Right atrium auricular region (tissue), 2 donors: ENCODE results near the gene NTSR1. TPM values are rescaled to one million over a fixed set of nuclear protein-coding genes. Genes with fewer than 3 reads are reported as not detected.

ENCODE experiments used
- DNase-seq: peaks from one replicate; pipeline ENCODE4 v3.0.0-alpha.2; 2019; ENCODE audit warnings: low spot score
- H3K27ac ChIP-seq, 2 donors: fragments of 200-600 bp; sonication (generic); 1 replicate in 1 of 2; 2 replicates in 1 of 2; pipeline ENCODE4 v1.5.1; 2016 to 2019
- H3K27me3 ChIP-seq, 2 donors: fragments of 200-600 bp; sonication (generic); one replicate each; pipeline versions ENCODE4 v1.5.1 to v1.6.0; 2017 to 2019
- H3K36me3 ChIP-seq: fragments of 200-600 bp; sonication (generic); one replicate; pipeline ENCODE4 v1.5.1; 2016
- H3K4me1 ChIP-seq, 2 donors: fragments of 200-600 bp; sonication (generic); one replicate each; pipeline versions ENCODE4 v1.5.1 to v1.6.0; 2017 to 2019
- H3K4me3 ChIP-seq, 2 donors: fragments of 200-600 bp; sonication (generic); 1 replicate in 1 of 2; 2 replicates in 1 of 2; pipeline ENCODE4 v1.5.1; 2017 to 2019; ENCODE audit warnings: mild to moderate bottlenecking in 1 of 2, moderate library complexity in 1 of 2
- H3K9me3 ChIP-seq, 2 donors: fragments of 200-600 bp; sonication (generic); one replicate each; pipeline ENCODE4 v1.5.1; 2019
- CTCF ChIP-seq, 2 donors: fragments of 200-600 bp; sonication (generic); IDR thresholded peaks; one replicate each; pipeline ENCODE4 v1.5.1; 2019; ENCODE audit warnings: antibody characterized with exemption in 2 of 2
- total RNA-seq, 2 donors: library from RNA; depleted of rRNA; stranded (reverse); fragments of >200 nt; gene quantifications; one replicate each; pipeline ENCODE4 v1.1.0, GENCODE V29; 2016

The NTSR1 gene
- total RNA-seq, 2 donors from 2014 or later, result 0.43 TPM; not detected in 1

- H3K4me1 ChIP-seq, result peaks cover 0 to 54% of the 10 kb centered on the region in 2 donors
- no peak for DNase-seq
- H3K36me3 ChIP-seq, result peaks cover 15% of the 10 kb centered on the region
- no peak overlapping the region for H3K4me3 ChIP-seq
- H3K27ac ChIP-seq, result no peak overlapping the region
- H3K27me3 ChIP-seq, result no peaks in the 10 kb centered on the region
- no peak for TF ChIP-seq CTCF (IDR thresholded peaks at IDR 0.05)
- no peaks in the 10 kb centered on the region for H3K9me3 ChIP-seq
Observed at GRCh38 chr20:62799036-62799435, 90.4 kb downstream of the NTSR1 start.

- no peak overlapping the region for H3K4me3 ChIP-seq
- H3K27me3 ChIP-seq, result no peaks in the 10 kb centered on the region
- H3K4me1 ChIP-seq, result peaks cover 0 to 56% of the 10 kb centered on the region in 2 donors
- no peak for TF ChIP-seq CTCF (IDR thresholded peaks at IDR 0.05)
- peaks cover 15% of the 10 kb centered on the region for H3K36me3 ChIP-seq
- H3K9me3 ChIP-seq, result no peaks in the 10 kb centered on the region
- no peak overlapping the region for H3K27ac ChIP-seq
- no peak for DNase-seq
Observed at GRCh38 chr20:62799459-62799858, 90.8 kb downstream of the NTSR1 start.

- Histone ChIP-seq H3K27me3 (no peaks in the 10 kb centered on the region), H3K27ac (no peak overlapping the region), H3K4me1 (peaks cover 0 to 52% of the 10 kb centered on the region in 2 donors), H3K9me3 (no peaks in the 10 kb centered on the region), H3K36me3 (peaks cover 15% of the 10 kb centered on the region), H3K4me3 (no peak overlapping the region)
- no peak for DNase-seq
- no peak for TF ChIP-seq CTCF (IDR thresholded peaks at IDR 0.05)
Observed at GRCh38 chr20:62799873-62800272, 91.2 kb downstream of the NTSR1 start.

GRCh38 chr20:62800314-62801259, 92.0 kb downstream of the NTSR1 start:
- no peak for TF ChIP-seq CTCF (IDR thresholded peaks at IDR 0.05)
- no peak for DNase-seq
- Histone ChIP-seq H3K36me3 (peaks cover 15% of the 10 kb centered on the region), H3K4me3 (no peak overlapping the region), H3K27ac (peak overlapping the region; percentile 47 to 66), H3K27me3 (no peaks in the 10 kb centered on the region), H3K4me1 (peaks cover 0 to 50% of the 10 kb centered on the region in 2 donors), H3K9me3 (no peaks in the 10 kb centered on the region)

- peak overlapping the region; percentile 47 to 66 for H3K27ac ChIP-seq
- no peak for DNase-seq
- no peak for TF ChIP-seq CTCF (IDR thresholded peaks at IDR 0.05)
- H3K4me3 ChIP-seq, result no peak overlapping the region
- peaks cover 15% of the 10 kb centered on the region for H3K36me3 ChIP-seq
- no peaks in the 10 kb centered on the region for H3K27me3 ChIP-seq
- no peaks in the 10 kb centered on the region for H3K9me3 ChIP-seq
- peaks cover 0 to 59% of the 10 kb centered on the region in 2 donors for H3K4me1 ChIP-seq
Observed at GRCh38 chr20:62801284-62802010, 92.8 kb downstream of the NTSR1 start.
